PFSK-1 (cell line): ENCODE results near the gene CELSR1.

Source experiments
- POLR2AphosphoS5 ChIP-seq: IDR thresholded peaks from 2 replicates; pipeline ENCODE4 v1.6.1; 2012; ENCODE audit warnings: low read depth, mild to moderate bottlenecking, control low read depth, low read length, moderate library complexity
- REST ChIP-seq, 2 experiments: IDR thresholded peaks; 2 replicates each; pipeline versions ENCODE4 v1.6.1 to v1.8.0; 2011 to 2012; ENCODE audit warnings: low read depth in 2 of 2, low read length in 2 of 2, control low read depth in 1 of 2, inconsistent platforms in 1 of 2, mild to moderate bottlenecking in 1 of 2, moderate library complexity in 1 of 2; ENCODE audit not compliant: insufficient read depth in 1 of 2
- SIN3A ChIP-seq: IDR thresholded peaks from 2 replicates; pipeline ENCODE4 v1.6.1; 2012; ENCODE audit warnings: mild to moderate bottlenecking, low read length, moderate library complexity, borderline replicate concordance; ENCODE audit not compliant: insufficient read depth
- TAF1 ChIP-seq: IDR thresholded peaks from 2 replicates; pipeline ENCODE4 v1.6.1; 2012; ENCODE audit warnings: low read length, control low read depth, borderline replicate concordance; ENCODE audit not compliant: insufficient read depth

GRCh38 chr22:46366327-46366731, 171.1 kb downstream of the CELSR1 start:
- TF ChIP-seq REST (IDR thresholded peaks at IDR 0.05; ENCODE audit: insufficient read depth in 1 of 2, low read depth in 2 of 2, low read length in 2 of 2), result no peak
- no peak for TF ChIP-seq POLR2AphosphoS5
- no peak for TF ChIP-seq TAF1
- TF ChIP-seq SIN3A, result no peak
